PFSK-1 (cell line): ENCODE results near the gene PIK3C2B.

Experiments
- FOXP2 ChIP-seq: optimal IDR thresholded peaks from 2 replicates; pipeline ENCODE3; 2011; ENCODE audit warnings: borderline replicate concordance, control low read depth, inconsistent platforms; ENCODE audit not compliant: insufficient read depth; ENCODE audit errors: extremely low read length, extremely low read depth
- POLR2AphosphoS5 ChIP-seq: IDR thresholded peaks from 2 replicates; pipeline ENCODE4 v1.6.1; 2012; ENCODE audit warnings: low read depth, mild to moderate bottlenecking, control low read depth, low read length, moderate library complexity
- REST ChIP-seq, 2 experiments: IDR thresholded peaks; 2 replicates each; pipeline versions ENCODE4 v1.6.1 to v1.8.0; 2011 to 2012; ENCODE audit warnings: low read depth in 2 of 2, low read length in 2 of 2, control low read depth in 1 of 2, inconsistent platforms in 1 of 2, mild to moderate bottlenecking in 1 of 2, moderate library complexity in 1 of 2; ENCODE audit not compliant: insufficient read depth in 1 of 2
- SIN3A ChIP-seq: IDR thresholded peaks from 2 replicates; pipeline ENCODE4 v1.6.1; 2012; ENCODE audit warnings: mild to moderate bottlenecking, low read length, moderate library complexity, borderline replicate concordance; ENCODE audit not compliant: insufficient read depth
- TAF1 ChIP-seq: IDR thresholded peaks from 2 replicates; pipeline ENCODE4 v1.6.1; 2012; ENCODE audit warnings: low read length, control low read depth, borderline replicate concordance; ENCODE audit not compliant: insufficient read depth

Gene PIK3C2B

GRCh38 chr1:204491655-204492054 is 3.0 kb downstream of the PIK3C2B start:
- TF ChIP-seq POLR2AphosphoS5 (no peak), REST (IDR thresholded peaks at IDR 0.05; ENCODE audit: insufficient read depth in 1 of 2, low read depth in 2 of 2, low read length in 2 of 2) (no peak)

DNA sequence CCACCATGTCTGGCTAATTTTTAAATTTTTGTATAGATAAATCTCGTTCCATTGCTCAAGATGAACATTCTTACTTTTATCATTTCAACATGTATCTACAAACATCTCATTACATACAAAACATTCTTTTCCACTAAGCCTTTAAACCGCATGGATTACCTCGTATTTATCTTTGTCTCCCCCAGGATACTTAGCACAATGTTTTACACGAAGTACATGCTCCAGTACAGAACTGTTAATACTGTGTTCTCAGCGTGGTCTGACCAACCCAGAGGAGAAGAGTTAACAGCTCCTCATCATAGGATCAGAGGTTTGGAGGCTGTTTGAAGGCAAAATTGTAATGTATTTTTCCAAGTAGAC is 7.4 kb downstream of the PIK3C2B start:
- no peak for TF ChIP-seq POLR2AphosphoS5
- TF ChIP-seq FOXP2: no peak
- no peak for TF ChIP-seq REST (IDR thresholded peaks at IDR 0.05; ENCODE audit: insufficient read depth in 1 of 2, low read depth in 2 of 2, low read length in 2 of 2)
- no peak for TF ChIP-seq SIN3A
- TF ChIP-seq TAF1: no peak

DNA sequence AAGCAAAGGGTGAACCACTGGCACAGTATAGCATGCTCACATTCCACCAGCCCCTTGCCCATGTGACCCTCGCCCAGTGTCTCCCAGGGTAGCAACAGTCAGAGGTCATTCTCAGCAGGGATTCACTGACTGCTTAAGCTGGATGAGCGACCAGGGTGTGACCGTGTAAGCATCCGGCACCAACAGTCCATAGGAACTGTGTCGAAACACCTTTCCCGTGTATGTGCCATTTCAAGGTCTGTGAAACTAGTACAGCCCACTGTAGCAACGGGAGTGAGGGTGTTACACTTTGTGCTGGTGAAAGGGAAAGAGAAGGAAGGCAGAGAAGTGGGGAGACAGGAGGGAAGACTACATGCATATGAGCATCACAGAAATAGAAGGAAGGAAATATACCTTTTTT is 10.8 kb downstream of the PIK3C2B start:
- TF ChIP-seq TAF1: no peak
- no peak for TF ChIP-seq POLR2AphosphoS5
- no peak for TF ChIP-seq FOXP2
- no peak for TF ChIP-seq SIN3A
- TF ChIP-seq REST (IDR thresholded peaks at IDR 0.05; ENCODE audit: insufficient read depth in 1 of 2, low read depth in 2 of 2, low read length in 2 of 2): no peak

GRCh38 chr1:204480515-204480914 is 14.1 kb downstream of the PIK3C2B start:
- TF ChIP-seq FOXP2 (no peak), SIN3A (no peak), TAF1 (no peak), REST (IDR thresholded peaks at IDR 0.05; ENCODE audit: insufficient read depth in 1 of 2, low read depth in 2 of 2, low read length in 2 of 2) (no peak), POLR2AphosphoS5 (no peak)

GRCh38 chr1:204479387-204480136 is 15.0 kb downstream of the PIK3C2B start:
- TF ChIP-seq POLR2AphosphoS5: no peak
- no peak for TF ChIP-seq SIN3A
- TF ChIP-seq REST (IDR thresholded peaks at IDR 0.05; ENCODE audit: insufficient read depth in 1 of 2, low read depth in 2 of 2, low read length in 2 of 2): no peak
- TF ChIP-seq FOXP2: no peak
- no peak for TF ChIP-seq TAF1
